A549 (cell line): ENCODE results near the gene IRAG1. TPM values are rescaled to one million over a fixed set of nuclear protein-coding genes. Genes with fewer than 3 reads are reported as not detected.

Experiments
- ATAC-seq, 2 experiments: fragments of 200-7000 bp in 1 of 2; fragments of >200 bp in 1 of 2; cut with Nextera tagmentation in 1 of 2; cut with Tn5 transposase in 1 of 2; 3 replicates each; pipeline versions ENCODE4 v1.8.0 to v1.9.1; 2018 to 2020; ENCODE audit warnings: mild to moderate bottlenecking in 1 of 2, moderate library complexity in 1 of 2
- CTCF ChIA-PET: fragments of 300-600 bp; sonication (Branson Sonifier 250); formaldehyde crosslinking; extraction: SDS; loops from one replicate; lab custom pipeline; 2021; ENCODE audit warnings: antibody characterized with exemption, inconsistent platforms; lab: Yijun Ruan, JAX
- POLR2A ChIA-PET: fragments of 350-600 bp; formaldehyde crosslinking; extraction: SDS; loops from one replicate; lab custom pipeline; 2021; ENCODE audit warnings: antibody characterized with exemption, inconsistent platforms; lab: Yijun Ruan, JAX
- DNase-seq, 2 experiments: peaks; one replicate each; pipeline versions ENCODE4 v3.0.0 to v3.0.0-alpha.2; 2011 to 2016; ENCODE audit warnings: low read depth in 1 of 2, low spot score in 1 of 2
- FAIRE-seq: peaks from 2 replicates; lab custom pipeline; 2011; peaks lifted over from hg19 to GRCh38; lab: Jason Lieb, UNC
- H3K27ac ChIP-seq, 2 experiments: fragments of >200 bp; sonication (Bioruptor Twin); formaldehyde crosslinking; 3 replicates each; pipeline ENCODE4 v1.5.1; 2016 to 2017
- H3K4me1 ChIP-seq: fragments of >200 bp; sonication (Bioruptor Twin); formaldehyde crosslinking; 3 replicates; pipeline ENCODE4 v1.6.1; 2016
- H3K4me2 ChIP-seq: fragments of >200 bp; sonication (Bioruptor Twin); formaldehyde crosslinking; 3 replicates; pipeline ENCODE4 v1.6.1; 2016
- H3K4me3 ChIP-seq: fragments of >200 bp; sonication (Bioruptor Twin); formaldehyde crosslinking; 3 replicates; pipeline ENCODE4 v1.5.1; 2016
- H3K9me3 ChIP-seq: fragments of >200 bp; sonication (Bioruptor Twin); formaldehyde crosslinking; 3 replicates; pipeline ENCODE4 v1.6.1; 2016
- BHLHE40 ChIP-seq: IDR thresholded peaks from 2 replicates; pipeline ENCODE4 v1.6.1; 2012; ENCODE audit warnings: low read depth, low read length, inconsistent platforms
- CEBPB ChIP-seq, 2 experiments: fragments of >200 bp in 1 of 2; sonication (Bioruptor Twin) in 1 of 2; formaldehyde crosslinking in 1 of 2; IDR thresholded peaks; 2 replicates each; pipeline ENCODE4 v1.6.1; 2012 to 2016
- CHD2 ChIP-seq: fragments of 150-350 bp; IDR thresholded peaks from 2 replicates; pipeline ENCODE4 v1.6.1; 2014; ENCODE audit warnings: low read length; ENCODE audit not compliant: partially characterized antibody
- EP300 ChIP-seq, 2 experiments: fragments of >200 bp; sonication (Bioruptor Twin); formaldehyde crosslinking; IDR thresholded peaks; 2 replicates in 1 of 2; 3 replicates in 1 of 2; pipeline ENCODE4 v1.6.1; 2016 to 2017
- HEYL ChIP-seq: fragments of 250-450 bp; sonication (Bioruptor Pico); IDR thresholded peaks from 2 replicates; pipeline ENCODE4 v1.8.0; 2021; ENCODE audit warnings: mild to moderate bottlenecking, moderate library complexity
- JUN ChIP-seq, 2 experiments: fragments of >200 bp; sonication (Bioruptor Twin); formaldehyde crosslinking; IDR thresholded peaks; 2 replicates in 1 of 2; 3 replicates in 1 of 2; pipeline ENCODE4 v1.6.1; 2016 to 2017
- MAFK ChIP-seq: fragments of 450-650 bp; IDR thresholded peaks from 2 replicates; pipeline ENCODE4 v1.6.1; 2014; ENCODE audit not compliant: partially characterized antibody
- MAZ ChIP-seq: fragments of 150-350 bp; IDR thresholded peaks from 2 replicates; pipeline ENCODE4 v1.6.1; 2014; ENCODE audit warnings: antibody characterized with exemption, low read depth, low read length, borderline replicate concordance
- NFE2L2 ChIP-seq: fragments of 150-350 bp; conservative IDR thresholded peaks from 2 replicates; pipeline ENCODE4 v1.6.1; 2014; ENCODE audit warnings: low read length
- NPAS2 ChIP-seq: fragments of 250-450 bp; sonication (Bioruptor Pico); IDR thresholded peaks from 2 replicates; pipeline ENCODE4 v1.8.0; 2022; ENCODE audit warnings: mild to moderate bottlenecking, moderate library complexity, borderline replicate concordance
- RCOR1 ChIP-seq: fragments of 150-350 bp; IDR thresholded peaks from 2 replicates; pipeline ENCODE4 v1.6.1; 2014; ENCODE audit warnings: antibody characterized with exemption, low read length, low read depth
- RFX5 ChIP-seq: fragments of 450-650 bp; IDR thresholded peaks from 2 replicates; pipeline ENCODE4 v1.7.1; 2014; ENCODE audit warnings: antibody characterized with exemption, mild to moderate bottlenecking, moderate library complexity
- SMC3 ChIP-seq: fragments of >200 bp; sonication (Bioruptor Twin); formaldehyde crosslinking; IDR thresholded peaks from 3 replicates; pipeline ENCODE4 v1.6.1; 2018; ENCODE audit warnings: inconsistent platforms
- TP53 ChIP-seq: fragments of 250-450 bp; sonication (Bioruptor Pico); IDR thresholded peaks from 2 replicates; pipeline ENCODE4 v1.5.0; 2021; ENCODE audit warnings: mild to moderate bottlenecking, moderate library complexity
- ZC3H11A ChIP-seq: fragments of 450-650 bp; IDR thresholded peaks from 2 replicates; pipeline ENCODE4 v1.6.1; 2014; ENCODE audit warnings: antibody characterized with exemption, mild to moderate bottlenecking
- ZFP36 ChIP-seq: fragments of 450-650 bp; IDR thresholded peaks from 2 replicates; pipeline ENCODE4 v1.6.1; 2014; ENCODE audit warnings: borderline replicate concordance; ENCODE audit not compliant: partially characterized antibody
- ZNF302 ChIP-seq: fragments of 250-450 bp; sonication (Bioruptor Pico); IDR thresholded peaks from 2 replicates; pipeline ENCODE4 v1.9.0; 2021; ENCODE audit warnings: inconsistent platforms, mild to moderate bottlenecking, moderate library complexity
- ZSCAN20 ChIP-seq: fragments of 250-450 bp; sonication (Bioruptor Pico); IDR thresholded peaks from 2 replicates; pipeline ENCODE4 v1.8.0; 2022; ENCODE audit warnings: mild to moderate bottlenecking, moderate library complexity
- WGBS: methylation state at CpG from one replicate; pipeline ENCODE4 v1.1.6; 2017; ENCODE audit errors: missing lambda C conversion rate; 5-methylcytosine and 5-hydroxymethylcytosine counted together
- polyA plus RNA-seq, 4 experiments: library from polyadenylated mRNA; depleted of rRNA in 3 of 4; stranded (reverse); fragments of >200 nt; fragmentation: RNase III in 1 of 4; extraction: RNeasy Plus Mini Kit Qiagen cat#74134 plus additional on column Dnase treatment in 1 of 4; gene quantifications; 2 replicates in 3 of 4; 3 replicates in 1 of 4; pipeline ENCODE4 v1.2.3, GENCODE V29; 2011 to 2017
- TF ChIP-seq, protein P1 (sequence below): fragments of >200 bp; sonication (Bioruptor Twin); formaldehyde crosslinking; IDR thresholded peaks from 3 replicates; pipeline ENCODE4 v1.5.1; 2016
- TF ChIP-seq, protein P2 (sequence below): fragments of 250-450 bp; sonication (Bioruptor Pico); IDR thresholded peaks from 2 replicates; pipeline ENCODE4 v1.5.0; 2020; ENCODE audit warnings: low read depth, mild to moderate bottlenecking, moderate library complexity

The IRAG1 gene
- polyA plus RNA-seq, 2 of the 4 experiments (the other 2 are of a cell fraction) = 0.05 TPM; not detected in 1

DNA sequence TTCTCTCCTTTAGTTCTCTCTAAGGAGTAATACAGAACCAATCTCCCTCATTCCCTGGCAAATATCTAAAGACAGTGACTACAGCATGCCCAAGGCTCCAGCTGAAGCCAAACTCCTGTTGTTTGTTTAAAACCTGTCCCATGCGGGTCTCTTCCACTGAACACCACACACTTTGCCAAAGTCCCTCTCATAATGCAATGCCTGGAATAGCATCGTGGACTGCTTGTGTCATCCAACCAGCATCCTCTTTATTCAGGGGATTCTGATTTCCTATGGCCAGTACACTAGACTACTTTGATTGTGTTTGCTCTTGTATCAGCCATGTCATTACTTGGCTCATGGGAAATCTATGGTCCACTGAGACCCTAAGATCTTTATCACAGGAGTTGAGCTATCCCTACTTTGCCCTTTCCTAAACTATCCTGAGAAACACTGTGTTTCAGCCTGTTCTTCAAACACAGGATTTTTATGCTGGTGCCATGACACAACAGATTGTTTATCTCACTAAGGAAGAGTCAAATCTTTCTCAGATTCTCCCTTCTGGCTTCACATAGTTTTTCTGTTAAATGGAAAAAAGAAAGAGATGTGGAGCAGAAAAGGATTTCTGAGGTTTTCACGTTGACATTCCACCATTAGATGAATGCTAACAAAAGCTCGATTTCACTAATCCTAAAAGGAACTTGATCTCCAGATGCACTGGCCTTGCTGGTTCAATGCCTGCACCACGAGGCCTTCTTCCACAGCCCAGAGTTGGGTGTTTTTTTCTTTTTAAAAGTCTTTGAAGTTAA is 15.9 kb upstream of the IRAG1 start (continued):
- TF ChIP-seq, protein P1, sequence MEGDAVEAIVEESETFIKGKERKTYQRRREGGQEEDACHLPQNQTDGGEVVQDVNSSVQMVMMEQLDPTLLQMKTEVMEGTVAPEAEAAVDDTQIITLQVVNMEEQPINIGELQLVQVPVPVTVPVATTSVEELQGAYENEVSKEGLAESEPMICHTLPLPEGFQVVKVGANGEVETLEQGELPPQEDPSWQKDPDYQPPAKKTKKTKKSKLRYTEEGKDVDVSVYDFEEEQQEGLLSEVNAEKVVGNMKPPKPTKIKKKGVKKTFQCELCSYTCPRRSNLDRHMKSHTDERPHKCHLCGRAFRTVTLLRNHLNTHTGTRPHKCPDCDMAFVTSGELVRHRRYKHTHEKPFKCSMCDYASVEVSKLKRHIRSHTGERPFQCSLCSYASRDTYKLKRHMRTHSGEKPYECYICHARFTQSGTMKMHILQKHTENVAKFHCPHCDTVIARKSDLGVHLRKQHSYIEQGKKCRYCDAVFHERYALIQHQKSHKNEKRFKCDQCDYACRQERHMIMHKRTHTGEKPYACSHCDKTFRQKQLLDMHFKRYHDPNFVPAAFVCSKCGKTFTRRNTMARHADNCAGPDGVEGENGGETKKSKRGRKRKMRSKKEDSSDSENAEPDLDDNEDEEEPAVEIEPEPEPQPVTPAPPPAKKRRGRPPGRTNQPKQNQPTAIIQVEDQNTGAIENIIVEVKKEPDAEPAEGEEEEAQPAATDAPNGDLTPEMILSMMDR = no peak
- TF ChIP-seq ZNF302 (CRISPR knock-in tag) = no peak
- no peak for TF ChIP-seq CEBPB (IDR thresholded peaks at IDR 0.05)
- no peak for TF ChIP-seq ZFP36
- TF ChIP-seq, protein P2, sequence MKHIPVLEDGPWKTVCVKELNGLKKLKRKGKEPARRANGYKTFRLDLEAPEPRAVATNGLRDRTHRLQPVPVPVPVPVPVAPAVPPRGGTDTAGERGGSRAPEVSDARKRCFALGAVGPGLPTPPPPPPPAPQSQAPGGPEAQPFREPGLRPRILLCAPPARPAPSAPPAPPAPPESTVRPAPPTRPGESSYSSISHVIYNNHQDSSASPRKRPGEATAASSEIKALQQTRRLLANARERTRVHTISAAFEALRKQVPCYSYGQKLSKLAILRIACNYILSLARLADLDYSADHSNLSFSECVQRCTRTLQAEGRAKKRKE = no peak
- TF ChIP-seq MAZ = no peak

DNA sequence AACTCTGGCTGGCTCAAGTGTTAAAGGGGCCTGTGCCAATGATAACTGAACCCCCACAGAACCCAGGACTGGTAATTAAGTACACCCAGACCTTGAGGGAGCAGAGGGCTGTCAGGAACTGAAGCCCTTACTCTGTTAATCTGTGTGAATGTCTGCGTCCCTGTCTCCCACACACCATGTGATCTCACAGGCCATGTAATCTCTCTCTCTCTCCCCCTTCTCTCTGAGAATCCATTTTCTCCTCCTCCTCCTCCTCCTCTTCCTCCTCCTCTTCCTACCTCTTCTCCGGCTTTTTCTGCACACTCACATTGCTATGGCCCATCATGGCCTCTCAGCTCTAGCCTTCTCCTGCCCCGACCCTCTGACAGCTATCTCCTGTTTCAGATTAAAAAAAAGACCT is 14.6 kb upstream of the IRAG1 start:
- Histone ChIP-seq H3K9me3 (no peaks in the 10 kb centered on the region), H3K4me1 (no peaks in the 10 kb centered on the region), H3K27ac (no peak overlapping the region), H3K4me2 (no peak overlapping the region), H3K4me3 (no peak overlapping the region)
- POLR2A ChIA-PET = no interaction called here
- FAIRE-seq (no peak), DNase-seq (no peak), ATAC-seq (no peak)
- WGBS = 57% methylated on average over 3 of the region's 3 CpGs
- TF ChIP-seq ZC3H11A (no peak), CHD2 (no peak), MAFK (no peak), RFX5 (no peak), RCOR1 (no peak), CEBPB (IDR thresholded peaks at IDR 0.05) (no peak), JUN (IDR thresholded peaks at IDR 0.05) (no peak), NPAS2 (CRISPR knock-in tag) (no peak), HEYL (CRISPR knock-in tag) (no peak), TP53 (CRISPR knock-in tag) (no peak), ZSCAN20 (CRISPR knock-in tag) (no peak), SMC3 (no peak)
- CTCF ChIA-PET = interaction anchor here (2.2 kb wide), 1 partner anchor 167 kb away, joined by 9 read pairs; the partner anchor contains the start of gene RNF141

DNA sequence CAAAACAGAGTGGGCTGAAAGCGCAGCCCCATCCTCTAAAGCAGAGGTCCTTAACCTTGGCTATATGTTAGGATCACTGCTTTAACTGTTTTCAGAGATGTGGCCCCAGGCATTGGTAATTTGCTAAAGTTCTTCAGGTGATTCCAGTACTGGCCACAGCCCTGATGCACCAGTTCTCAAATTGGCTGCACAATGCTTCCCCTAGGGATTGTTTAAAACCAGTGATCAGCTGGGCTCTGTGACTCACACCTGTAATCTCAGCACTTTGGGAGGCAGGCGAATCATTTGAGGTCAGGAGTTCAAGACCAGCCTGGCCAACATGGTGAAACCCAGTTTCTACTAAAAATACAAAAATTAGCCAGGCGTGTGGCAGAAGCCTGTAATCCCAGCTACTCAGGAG is 8.4 kb upstream of the IRAG1 start:
- Histone ChIP-seq H3K4me2 (no peak overlapping the region), H3K27ac (no peak overlapping the region), H3K4me3 (no peak overlapping the region)
- CTCF ChIA-PET = interaction anchor here (0.9 to 1.0 kb wide), 2 partner anchors 8 to 30 kb away, joined by 3 read pairs; partner anchors contain the start of gene IRAG1
- 60% methylated on average over 3 of the region's 3 CpGs for WGBS
- TF ChIP-seq EP300 (IDR thresholded peaks at IDR 0.05) (no peak), TP53 (CRISPR knock-in tag) (no peak), ZC3H11A (no peak), CEBPB (IDR thresholded peaks at IDR 0.05) (no peak)
- TF ChIP-seq, all 56 proteins: peak for 0
- POLR2A ChIA-PET = no interaction called here
- Histone ChIP-seq H3K9me3 (peaks cover 9% of the 10 kb centered on the region; the same call in 2 of the 3 replicates), H3K4me1 (no peaks in the 10 kb centered on the region)
- FAIRE-seq = no peak
- no peak for ATAC-seq
- DNase-seq = no peak

DNA sequence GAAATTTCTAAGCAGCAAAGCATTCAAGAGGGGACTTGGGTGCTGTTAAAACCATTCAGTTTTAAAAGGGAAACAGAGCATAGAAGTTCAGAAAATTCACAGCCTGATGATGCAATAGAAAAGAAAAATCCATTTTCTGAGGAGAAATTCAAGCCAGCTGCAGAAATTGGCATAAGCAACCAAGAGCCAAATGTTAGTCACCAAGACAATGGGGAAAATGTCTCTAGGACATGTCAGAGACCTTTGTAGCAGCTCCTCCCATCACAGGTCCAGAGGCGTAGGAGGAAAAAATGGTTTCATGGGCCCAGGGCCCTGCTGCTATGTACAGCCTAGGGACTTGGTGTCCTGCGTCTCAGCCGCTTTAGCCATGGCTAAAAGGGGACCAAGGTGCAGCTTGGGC is 5.5 kb upstream of the IRAG1 start:
- no peak overlapping the region for H3K4me2 ChIP-seq
- DNase-seq (no peak), ATAC-seq (no peak), FAIRE-seq (no peak)
- H3K4me3 ChIP-seq = no peak overlapping the region
- ChIA-PET POLR2A (no interaction called here), CTCF (interaction anchor here (0.7 kb wide), 1 partner anchor 34 kb away, joined by 3 read pairs; no protein-coding TSS in a partner anchor)
- peaks cover 9% of the 10 kb centered on the region; the same call in 2 of the 3 replicates for H3K9me3 ChIP-seq
- H3K4me1 ChIP-seq = no peaks in the 10 kb centered on the region
- TF ChIP-seq BHLHE40 (no peak), ZFP36 (peak; percentile 77), RCOR1 (no peak), NFE2L2 (no peak)
- 89% methylated on average over 3 of the region's 3 CpGs for WGBS
- no peak overlapping the region for H3K27ac ChIP-seq
